ENCODE results near the gene TET3. TPM values are rescaled to one million over a fixed set of nuclear protein-coding genes. Genes with fewer than 3 reads are reported as not detected.

The TET3 gene
- total and polyA plus RNA-seq, 9 of the 15 experiments (the other 6 are each of a cell fraction or from before 2014, with no cell fraction given), result 0.35 to 16.3 (median 5.5) TPM

GRCh38 chr2:73942664-73943063 lies 42.0 kb upstream of the TET3 start:
- FAIRE-seq (no peak), ATAC-seq (no peak), DNase-seq (ENCODE audit: extremely low read depth in 1 of 4, low spot score in 3 of 4) (no peak)
- Histone ChIP-seq H3K4me3 (no peak overlapping the region), H3K9me1 (ENCODE audit: control insufficient read depth, insufficient read depth, low read length) (no peaks in the 10 kb centered on the region), H3K9ac (ENCODE audit: insufficient read depth in 1 of 2, low read depth in 2 of 2, low read length in 2 of 2) (no peak overlapping the region), H3K27ac (ENCODE audit: extremely low read depth, low read depth, low read length) (no peak overlapping the region), H2AFZ (ENCODE audit: low read depth, low read length) (no peak overlapping the region), H3K4me1 (replicated peaks in 1 of 2; ENCODE audit: control insufficient read depth in 2 of 2, insufficient read depth in 2 of 2, low read length in 2 of 2) (no peaks in the 10 kb centered on the region), H3K9me3 (replicated peaks; ENCODE audit: control insufficient read depth, insufficient read depth, low read depth, low read length) (no peaks in the 10 kb centered on the region), H3K36me3 (ENCODE audit: control insufficient read depth, insufficient read depth, low read length) (peaks cover 78% of the 10 kb centered on the region), H3K4me2 (ENCODE audit: insufficient read depth, low read length) (no peak overlapping the region), H4K20me1 (replicated peaks; ENCODE audit: control insufficient read depth, insufficient read depth, low read length) (peaks cover 4% of the 10 kb centered on the region; the same call in 1 of the 2 replicates), H3K79me2 (ENCODE audit: control insufficient read depth, insufficient read depth, low read length) (peaks cover 72% of the 10 kb centered on the region), H3K27me3 (ENCODE audit: control insufficient read depth in 2 of 2, insufficient read depth in 2 of 2, low read length in 2 of 2) (no peaks in the 10 kb centered on the region)
- in situ Hi-C loops (cut with MboI), result no loop called here
- ChIA-PET POLR2A (no interaction called here), CTCF (ENCODE audit: low intra/inter-chr PET ratio) (no interaction called here)
- BruUV-seq (replicated peaks), result no TSS peak
- WGBS (ENCODE audit: insufficient coverage, low coverage, missing lambda C conversion rate), result 85% methylated on average over 2 of the region's 2 CpGs
- intact Hi-C loops (cut with micrococcal nuclease), result no loop called here
- TF ChIP-seq NONO (IDR thresholded peaks at IDR 0.05; ENCODE audit: low read depth in 2 of 2, low read length in 1 of 2) (no peak), LEF1 (IDR thresholded peaks at IDR 0.05) (no peak), MED1 (CRISPR knock-in tag; IDR thresholded peaks at IDR 0.05; ENCODE audit: borderline replicate concordance) (no peak), BACH1 (tag; IDR thresholded peaks at IDR 0.05) (no peak), RHOXF2B (CRISPR knock-in tag; conservative IDR thresholded peaks at IDR 0.05) (no peak), CHD4 (IDR thresholded peaks at IDR 0.05; ENCODE audit: insufficient read depth, insufficient replicate concordance, low read depth, low read length, poor library complexity, severe bottlenecking) (no peak), RUNX1 (IDR thresholded peaks at IDR 0.05; ENCODE audit: low read depth) (no peak), CBX1 (IDR thresholded peaks at IDR 0.05; ENCODE audit: low read depth) (no peak), CHD7 (IDR thresholded peaks at IDR 0.05; ENCODE audit: low read depth, low read length) (no peak)
- TF ChIP-seq, protein P1, sequence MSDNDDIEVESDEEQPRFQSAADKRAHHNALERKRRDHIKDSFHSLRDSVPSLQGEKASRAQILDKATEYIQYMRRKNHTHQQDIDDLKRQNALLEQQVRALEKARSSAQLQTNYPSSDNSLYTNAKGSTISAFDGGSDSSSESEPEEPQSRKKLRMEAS (CRISPR knock-in tag; IDR thresholded peaks at IDR 0.05), result no peak

All from K562 (cell line).